ENCODE measurements around the gene BLOC1S6.
"Not testable (repeated sequence)": the region's sequence is repeated elsewhere in the genome, so short reads cannot be mapped to it uniquely, and the experiment has no call there.

BLOC1S6 gene

DNA sequence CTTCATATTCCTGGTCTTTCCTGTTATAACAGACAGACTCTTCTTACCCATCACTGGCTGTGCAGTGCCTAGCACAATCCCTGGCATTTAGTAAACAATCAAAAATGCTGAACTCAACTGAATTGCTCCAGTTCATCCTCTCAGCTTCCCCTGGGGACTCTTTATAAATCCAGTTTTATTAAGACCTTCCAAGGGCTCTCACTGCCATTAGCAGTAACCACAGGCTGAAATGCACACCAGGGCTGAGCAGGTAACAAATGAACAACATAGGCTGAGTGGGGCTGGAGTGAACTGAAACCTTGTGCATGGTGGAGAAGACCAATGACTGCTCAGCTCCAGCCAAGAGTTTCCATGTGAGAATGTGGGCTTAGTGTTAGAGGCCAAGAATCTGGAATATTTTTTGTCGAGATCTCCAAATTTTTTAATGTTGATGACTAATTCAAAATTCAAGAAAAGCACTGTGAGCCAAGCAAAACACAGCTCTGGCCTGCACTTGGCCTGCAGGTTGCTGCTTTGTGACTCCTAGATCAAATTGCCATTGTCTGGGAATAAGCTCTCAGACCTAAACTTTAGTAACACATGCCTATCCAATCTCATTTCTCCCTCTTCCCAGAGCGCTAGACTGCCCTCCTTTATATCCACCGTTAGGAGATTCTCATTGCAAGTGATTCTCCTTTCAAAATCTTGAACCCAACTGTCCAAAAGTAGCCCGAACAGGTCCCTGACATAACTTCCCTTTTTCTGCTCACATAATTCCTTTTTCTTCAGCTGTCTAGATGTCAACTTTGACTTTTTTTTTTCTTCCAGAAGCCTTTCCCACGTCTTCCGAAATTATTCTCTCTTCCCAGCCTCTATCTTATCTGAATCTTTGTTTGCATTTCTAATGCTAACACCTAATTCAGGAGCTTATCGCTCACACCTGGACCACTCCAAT is 55.1 kb downstream of the BLOC1S6 start:
- no peak for DNase-seq

DNA sequence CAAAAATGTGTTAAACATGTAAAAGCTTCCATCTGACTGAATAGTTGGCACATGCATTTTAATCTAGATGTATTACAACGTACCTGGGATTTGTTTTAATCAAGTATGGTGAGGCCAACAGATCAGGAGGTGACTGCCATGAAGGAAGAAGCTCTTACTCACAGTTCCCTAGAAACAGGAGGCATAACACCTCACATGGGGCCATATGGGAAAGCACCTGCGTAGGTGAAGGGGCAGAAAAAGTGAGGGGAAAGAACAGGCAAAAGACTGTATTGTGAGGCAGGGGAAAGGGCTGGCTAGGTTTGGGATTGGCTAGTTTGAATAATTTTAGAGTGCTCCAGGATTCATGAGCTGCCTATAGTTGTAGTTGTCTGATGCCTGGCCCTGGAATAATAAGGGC is 57.3 kb downstream of the BLOC1S6 start:
- no peak for DNase-seq

DNA sequence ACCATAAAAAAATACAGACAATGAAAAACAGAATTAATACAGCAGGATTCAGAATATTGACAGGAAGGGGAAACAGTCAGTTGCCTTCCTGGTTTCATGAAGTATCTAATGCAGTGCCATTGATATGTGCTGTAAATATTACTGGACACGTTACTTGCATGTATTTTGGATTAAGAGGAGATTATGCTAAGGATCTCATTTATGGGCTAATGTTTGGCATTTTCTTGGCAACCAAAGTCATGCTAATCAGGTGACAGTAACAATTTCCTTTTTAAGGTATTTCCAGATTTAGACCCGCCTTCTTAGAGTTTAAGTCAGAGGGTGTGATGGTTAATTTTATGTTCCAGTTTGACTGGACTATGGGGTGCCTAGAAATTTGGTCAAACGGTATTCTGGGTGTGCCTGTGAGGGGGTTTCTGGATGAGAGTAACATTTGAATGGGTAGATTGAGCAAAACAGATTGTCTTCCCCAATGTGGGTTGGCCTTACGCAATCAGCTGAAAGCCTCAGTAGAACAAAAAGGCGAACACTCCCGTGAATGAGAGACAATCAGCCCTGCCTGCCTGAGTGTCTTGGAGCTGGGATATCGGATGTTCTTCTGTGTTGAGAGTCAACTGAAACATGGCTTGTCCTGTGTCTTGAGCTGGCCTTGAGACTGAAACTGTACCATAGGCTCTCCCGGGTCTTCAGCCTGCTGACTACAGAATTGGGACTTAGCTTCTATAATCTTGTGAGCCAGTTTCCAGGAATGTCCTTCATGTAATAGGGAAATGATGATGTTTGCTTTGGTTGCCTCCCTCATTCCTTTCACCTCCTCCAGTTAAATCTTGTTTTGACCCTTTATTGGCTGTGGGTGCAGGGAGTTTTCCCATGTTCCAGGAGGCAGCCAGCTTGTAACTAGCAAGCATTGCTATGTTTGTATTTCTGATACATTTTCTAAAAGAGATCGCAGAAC is 58.1 kb downstream of the BLOC1S6 start:
- DNase-seq = no peak

DNA sequence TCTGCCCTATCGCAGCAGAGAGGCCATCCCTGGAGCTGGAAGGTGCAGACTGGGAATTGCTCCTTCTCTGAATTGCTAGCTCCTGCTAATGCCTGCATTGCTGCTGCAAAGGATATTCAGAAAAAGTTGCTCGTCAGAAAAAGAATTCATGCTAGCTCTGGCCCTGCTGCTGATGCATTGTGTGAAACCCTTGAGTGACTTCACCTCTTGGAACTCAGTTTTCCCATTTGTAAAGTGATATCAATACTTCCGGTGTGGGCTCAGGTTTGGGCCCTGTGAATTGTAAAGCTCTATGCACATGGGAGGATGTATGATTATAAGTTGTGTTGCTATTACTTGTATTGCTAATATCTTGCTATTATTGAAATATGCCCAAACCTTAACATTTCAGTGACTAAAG is 59.0 kb downstream of the BLOC1S6 start:
- no peak for DNase-seq

DNA sequence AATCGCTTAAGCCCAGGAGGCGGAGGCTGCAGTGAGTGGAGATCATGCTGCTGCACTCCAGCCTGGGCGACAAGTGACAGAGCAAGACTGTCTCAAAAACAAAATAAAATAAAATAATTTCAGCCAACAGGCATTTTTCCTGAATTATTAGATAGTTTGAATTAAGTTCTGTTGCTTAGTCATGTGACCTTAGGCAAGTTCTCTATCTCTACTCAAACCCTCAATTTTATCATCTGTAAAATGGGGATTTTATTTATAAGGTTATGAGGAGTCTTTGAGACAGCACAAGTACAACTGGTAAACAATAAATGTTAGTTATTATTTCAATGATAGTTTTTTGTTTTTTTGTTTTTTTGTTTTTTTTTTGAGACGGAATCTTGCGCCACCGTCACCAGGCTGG is 60.6 kb downstream of the BLOC1S6 start:
- DNase-seq = no peak

DNA sequence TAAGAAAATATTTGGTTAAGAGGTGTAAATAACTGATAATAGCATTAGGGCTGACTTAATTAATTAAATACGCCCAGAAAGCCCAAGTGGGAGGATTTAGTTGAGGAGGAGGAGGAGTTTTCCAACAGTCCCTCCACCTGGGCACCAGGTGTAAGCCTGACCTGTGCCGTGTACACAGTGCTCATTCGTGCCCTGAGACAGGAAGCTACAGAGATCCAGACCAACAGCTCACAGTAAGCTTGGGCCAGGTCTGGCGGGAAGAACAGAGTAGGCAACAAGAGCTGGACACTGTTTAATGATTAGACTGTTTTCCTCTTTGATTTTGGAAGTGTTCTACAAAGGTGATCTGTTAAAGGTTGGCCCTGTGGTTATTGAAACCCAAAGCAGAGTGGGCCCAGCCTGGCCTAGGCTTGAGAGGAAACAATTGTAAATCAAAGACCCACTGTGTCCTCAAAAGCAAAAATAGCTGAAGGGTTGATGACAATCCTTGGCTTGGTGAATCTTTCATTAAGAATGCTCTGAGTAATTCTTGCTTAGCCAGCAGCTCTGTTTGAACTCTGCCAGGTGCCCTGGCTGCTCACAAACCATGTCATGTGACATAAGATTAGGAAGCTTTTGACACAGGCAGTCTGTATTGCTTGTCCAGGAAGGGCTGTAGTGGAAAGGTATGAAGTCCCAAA is 61.5 kb downstream of the BLOC1S6 start:
- DNase-seq = no peak

DNA sequence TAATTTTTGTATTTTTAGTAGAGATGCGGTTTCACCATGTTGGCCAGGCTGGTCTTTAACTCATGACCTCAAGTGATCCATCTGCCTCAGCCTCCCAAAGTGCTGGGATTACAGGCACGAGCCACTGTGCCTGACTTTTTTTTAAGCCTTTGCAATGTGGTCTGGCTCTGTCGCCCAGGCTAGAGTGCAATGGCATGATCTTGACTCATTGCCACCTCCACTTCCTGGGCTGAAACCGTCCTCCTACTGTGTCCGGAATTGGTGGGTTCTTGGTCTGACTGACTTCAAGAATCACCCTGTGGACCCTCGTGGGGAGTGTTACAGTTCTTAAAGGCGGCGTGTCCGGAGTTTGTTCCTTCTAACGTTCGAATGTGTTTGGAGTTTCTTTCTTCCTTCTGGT is 62.8 kb downstream of the BLOC1S6 start:
- DNase-seq = not testable (repeated sequence)

DNA sequence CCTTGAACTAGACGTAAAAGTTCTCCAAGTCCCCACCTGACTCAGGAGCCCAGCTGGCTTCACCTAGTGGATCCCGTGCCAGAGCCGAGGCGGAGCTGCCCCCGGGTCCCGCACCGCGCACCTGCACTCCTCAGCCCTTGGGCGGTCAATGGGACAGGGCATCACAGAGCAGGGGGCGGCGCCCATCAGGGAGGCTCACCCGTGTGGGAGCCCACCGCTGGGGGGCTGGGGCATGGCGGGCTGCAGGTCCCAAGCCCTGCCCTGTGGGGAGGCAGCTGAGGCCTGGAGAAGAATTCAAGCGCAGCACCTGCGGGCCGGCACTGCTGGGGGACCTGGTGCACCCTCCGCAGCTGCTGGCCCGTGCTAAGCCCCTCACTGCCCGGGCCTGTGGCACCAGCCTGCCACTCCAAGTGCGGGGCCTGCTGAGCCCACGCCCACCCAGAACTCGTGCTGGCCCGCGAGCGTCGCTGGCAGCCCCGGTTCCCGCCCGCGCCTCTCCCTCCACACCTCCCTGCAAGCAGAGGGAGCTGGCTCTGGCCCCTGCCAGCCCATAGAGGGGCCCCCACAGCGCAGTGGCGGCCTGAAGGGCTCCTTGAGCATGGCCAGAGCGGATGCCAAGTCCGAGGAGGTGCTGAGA is 63.8 kb downstream of the BLOC1S6 start:
- no peak for DNase-seq

DNA sequence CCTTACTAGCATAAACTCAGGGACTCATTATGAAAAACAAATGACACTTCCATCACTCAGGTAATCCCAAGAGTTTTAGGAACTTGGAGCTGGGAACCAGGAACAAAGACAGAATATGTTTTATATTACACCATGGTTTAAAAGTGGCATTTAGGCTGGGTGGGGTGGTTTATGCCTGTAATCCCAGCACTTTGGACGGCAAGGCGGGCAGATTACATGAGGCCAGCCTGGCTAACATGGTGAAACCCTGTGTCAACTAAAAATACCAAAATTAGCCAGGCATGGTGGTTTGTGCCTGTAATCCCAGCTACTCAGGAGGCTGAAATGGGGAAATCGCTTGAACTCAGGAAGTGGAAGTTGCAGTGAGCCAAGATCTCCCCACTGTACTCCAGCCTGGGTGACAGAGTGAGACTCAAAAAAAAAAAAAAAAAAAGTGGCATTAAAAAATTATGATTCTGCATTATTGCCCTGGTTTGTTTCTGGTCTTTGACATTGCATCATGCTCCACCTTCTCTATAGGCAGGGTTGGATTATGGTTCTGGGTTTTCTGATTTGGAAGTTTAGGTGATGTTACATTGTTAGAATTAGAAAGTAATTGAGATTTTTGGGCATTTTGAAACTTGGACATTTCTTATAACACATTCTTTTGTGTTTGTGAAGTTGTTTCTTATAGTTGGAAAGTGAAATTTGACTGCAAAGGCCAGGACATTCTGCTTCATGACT is 66.7 kb downstream of the BLOC1S6 start:
- no peak for DNase-seq

DNA sequence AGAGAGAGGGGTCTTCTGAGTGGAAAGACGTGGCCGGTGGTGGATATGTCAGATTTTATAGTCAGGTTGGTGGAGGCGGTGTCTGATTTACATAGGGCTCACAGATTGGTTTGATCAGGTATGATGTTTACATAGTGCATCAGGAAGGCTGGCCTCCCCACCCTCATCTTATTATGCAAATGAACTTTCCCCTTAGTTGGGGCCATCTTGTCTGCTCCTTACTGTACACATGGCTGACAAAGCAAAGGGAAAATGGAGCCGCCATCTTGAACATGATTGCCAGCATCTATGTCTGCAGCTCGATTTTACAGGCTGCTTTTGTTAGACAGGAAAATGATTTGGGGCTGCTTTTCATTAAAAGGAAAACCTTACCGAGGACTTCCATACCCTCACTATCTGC is 67.6 kb downstream of the BLOC1S6 start:
- DNase-seq = no peak

DNA sequence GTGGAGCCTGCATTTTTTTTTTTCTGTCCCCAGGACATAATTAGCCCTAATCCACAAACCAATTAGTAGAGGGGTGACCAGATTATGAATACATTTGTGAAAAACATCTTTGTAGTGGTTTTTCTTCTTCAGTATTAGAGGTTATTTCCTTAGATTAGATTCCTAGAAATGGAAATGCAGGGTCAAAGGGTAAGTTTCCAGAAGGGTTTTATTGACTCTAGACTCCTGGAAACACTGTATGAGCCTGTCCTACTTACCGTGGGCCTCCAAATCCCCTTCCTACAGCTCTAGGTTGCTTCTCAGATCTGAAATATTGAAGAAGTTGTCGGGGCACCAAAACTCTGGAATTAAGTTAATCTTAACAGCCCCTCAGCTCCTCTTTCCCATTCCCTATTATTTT is 70.1 kb downstream of the BLOC1S6 start:
- DNase-seq = no peak

DNA sequence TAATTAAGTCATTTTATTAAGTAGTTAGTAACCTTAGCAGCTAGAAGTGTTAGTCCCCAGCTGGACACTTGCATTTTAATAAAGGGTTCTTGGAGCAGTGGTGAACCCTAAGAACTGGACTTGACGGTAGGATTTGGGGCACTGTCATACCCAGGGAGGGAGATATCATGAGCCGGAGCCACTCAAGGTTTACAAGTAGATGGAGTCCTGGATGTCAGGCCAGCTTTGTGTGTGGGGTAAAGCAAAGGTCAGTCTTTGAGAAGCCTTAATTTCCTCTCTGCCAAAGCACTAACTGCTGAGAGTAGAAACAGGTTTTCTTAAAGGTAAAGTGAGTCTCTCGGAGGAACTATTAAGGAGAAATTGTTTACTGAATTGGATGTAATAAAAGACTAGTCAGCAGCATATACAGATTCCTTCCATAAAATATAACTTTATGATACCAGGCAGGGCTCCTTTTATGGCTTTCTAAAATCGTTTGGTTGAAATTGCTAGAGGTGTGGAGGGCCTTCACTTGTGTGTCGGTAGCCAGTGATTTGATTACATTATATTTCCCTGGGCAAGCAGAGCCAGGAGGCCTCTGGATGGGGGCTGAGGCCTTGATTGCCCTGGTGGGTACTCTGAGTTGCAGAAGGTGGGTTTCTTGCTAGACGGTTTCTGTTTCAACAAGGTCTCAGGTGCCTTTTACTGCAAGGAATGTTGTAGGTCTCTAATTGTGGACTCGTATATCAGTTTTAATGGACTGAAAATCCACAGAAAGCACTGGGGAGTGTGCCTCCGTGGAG is 70.8 kb downstream of the BLOC1S6 start:
- no peak for DNase-seq
